Measurements from ENCODE around the gene MOB3B. TPM values are rescaled to one million over a fixed set of nuclear protein-coding genes. Genes with fewer than 3 reads are reported as not detected.

MOB3B gene
- total and polyA plus RNA-seq, 11 donors: 0.42 to 2.8 (median 1.8) TPM

GRCh38 chr9:27427272-27427643, 102.4 kb downstream of the MOB3B start:
- Histone ChIP-seq H3K4me3 (no peak overlapping the region), H3K4me1 (peaks cover 0 to 28% (median 4%) of the 10 kb centered on the region in 12 donors), H3K9me3 (no peaks in the 10 kb centered on the region), H3K27me3 (no peaks in the 10 kb centered on the region), H3K27ac (no peak overlapping the region), H3K36me3 (no peaks in the 10 kb centered on the region)
- TF ChIP-seq, protein P1, sequence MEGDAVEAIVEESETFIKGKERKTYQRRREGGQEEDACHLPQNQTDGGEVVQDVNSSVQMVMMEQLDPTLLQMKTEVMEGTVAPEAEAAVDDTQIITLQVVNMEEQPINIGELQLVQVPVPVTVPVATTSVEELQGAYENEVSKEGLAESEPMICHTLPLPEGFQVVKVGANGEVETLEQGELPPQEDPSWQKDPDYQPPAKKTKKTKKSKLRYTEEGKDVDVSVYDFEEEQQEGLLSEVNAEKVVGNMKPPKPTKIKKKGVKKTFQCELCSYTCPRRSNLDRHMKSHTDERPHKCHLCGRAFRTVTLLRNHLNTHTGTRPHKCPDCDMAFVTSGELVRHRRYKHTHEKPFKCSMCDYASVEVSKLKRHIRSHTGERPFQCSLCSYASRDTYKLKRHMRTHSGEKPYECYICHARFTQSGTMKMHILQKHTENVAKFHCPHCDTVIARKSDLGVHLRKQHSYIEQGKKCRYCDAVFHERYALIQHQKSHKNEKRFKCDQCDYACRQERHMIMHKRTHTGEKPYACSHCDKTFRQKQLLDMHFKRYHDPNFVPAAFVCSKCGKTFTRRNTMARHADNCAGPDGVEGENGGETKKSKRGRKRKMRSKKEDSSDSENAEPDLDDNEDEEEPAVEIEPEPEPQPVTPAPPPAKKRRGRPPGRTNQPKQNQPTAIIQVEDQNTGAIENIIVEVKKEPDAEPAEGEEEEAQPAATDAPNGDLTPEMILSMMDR (IDR thresholded peaks at IDR 0.05): no peak
- no peak for TF ChIP-seq POLR2A (IDR thresholded peaks at IDR 0.05)
- intact Hi-C loops (cut with DNase I): loop anchor here in 1 of 10 donors (5.0 kb wide), 1 partner anchor 40 kb away; no protein-coding TSS in a partner anchor
- 55 to 73% (median 65%) methylated on average over 3 of the region's 3 CpGs for WGBS, 4 donors
- peak in 1 of 4 donors; percentile 38 for ATAC-seq
- DNase-seq: no peak

DNA sequence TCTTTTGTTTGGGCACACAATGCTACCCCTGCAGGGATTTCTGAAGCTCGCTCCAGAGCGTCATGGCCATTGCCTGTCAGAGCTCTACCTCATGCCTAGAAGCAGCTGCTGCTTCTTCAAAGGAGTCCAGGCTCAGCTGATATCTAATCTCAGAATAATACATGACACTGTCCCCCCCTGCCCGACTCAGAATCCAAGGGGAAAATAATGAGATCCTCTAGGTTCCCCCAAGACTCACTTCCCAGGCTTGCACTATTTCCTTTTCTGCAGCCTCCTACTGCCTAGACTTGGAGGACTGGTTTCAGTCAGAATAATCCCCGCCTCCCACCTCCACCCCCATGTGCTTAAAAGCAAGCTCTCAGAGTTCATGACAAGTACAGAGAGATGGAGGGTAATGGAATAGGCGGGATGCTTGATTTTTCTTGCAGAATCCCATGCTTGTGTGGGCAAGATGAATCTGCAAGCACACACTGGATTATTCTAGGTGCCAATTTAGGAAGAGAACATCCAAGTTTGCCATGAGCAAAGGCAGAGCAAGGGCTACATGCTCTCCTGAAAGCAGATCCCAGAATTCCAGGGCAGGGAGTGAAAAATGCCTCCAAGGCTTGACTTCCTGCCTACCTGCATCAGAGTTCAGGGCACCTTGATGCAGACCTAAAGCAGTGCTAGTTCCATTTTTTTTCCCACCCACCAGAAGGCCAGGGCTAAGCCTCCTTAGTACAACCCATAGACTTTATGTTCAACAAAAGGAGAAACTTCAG, 102.9 kb downstream of the MOB3B start:
- Histone ChIP-seq H3K27me3 (no peaks in the 10 kb centered on the region), H3K9me3 (no peaks in the 10 kb centered on the region), H3K36me3 (no peaks in the 10 kb centered on the region), H3K27ac (no peak overlapping the region), H3K4me1 (peaks cover 0 to 22% (median 0%) of the 10 kb centered on the region in 12 donors), H3K4me3 (no peak overlapping the region)
- ATAC-seq (no peak), DNase-seq (no peak)
- intact Hi-C loops (cut with DNase I): loop anchor here in 1 of 10 donors (5.0 kb wide), 1 partner anchor 41 kb away; no protein-coding TSS in a partner anchor
- WGBS, 4 donors: 64 to 84% (median 76%) methylated on average over 3 to 5 of the region's 5 CpGs
- TF ChIP-seq, protein P1 (IDR thresholded peaks at IDR 0.05): no peak
- TF ChIP-seq POLR2A (IDR thresholded peaks at IDR 0.05): no peak

DNA sequence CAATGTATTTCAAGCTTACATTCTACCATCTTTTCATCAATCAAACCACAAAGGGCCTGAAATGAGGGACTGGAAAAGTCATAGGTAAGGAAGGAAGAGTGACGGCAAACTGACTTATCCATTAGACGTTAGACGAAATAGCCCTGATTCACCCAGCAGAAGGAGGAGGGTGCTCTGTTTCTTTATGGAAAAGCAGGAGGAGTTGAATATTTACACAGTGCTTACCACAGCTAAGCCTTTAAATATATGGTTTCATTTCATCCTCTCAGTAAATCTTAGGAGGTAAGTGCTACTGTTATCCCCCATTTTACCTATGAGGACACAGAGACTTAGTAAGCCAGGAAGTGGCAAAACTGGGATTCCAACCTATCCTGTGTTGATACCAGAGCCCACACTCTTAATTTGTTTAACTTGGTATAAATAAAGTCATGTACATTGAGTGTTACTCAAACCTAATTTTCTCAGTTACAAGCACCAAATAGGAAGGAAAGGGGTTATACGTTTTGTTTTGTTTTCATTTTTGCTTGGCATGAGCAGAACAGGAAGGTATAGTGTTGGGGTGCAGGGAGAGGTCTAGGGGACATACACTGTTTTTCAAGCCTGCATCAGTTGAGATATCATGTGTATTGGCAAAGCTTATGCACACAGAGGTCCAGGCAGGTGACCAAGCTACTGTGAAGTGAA, 103.6 kb downstream of the MOB3B start:
- no peak overlapping the region for H3K27ac ChIP-seq
- 64 to 81% (median 77%) methylated on average over 4 of the region's 4 CpGs for WGBS, 4 donors
- H3K9me3 ChIP-seq: no peaks in the 10 kb centered on the region
- H3K27me3 ChIP-seq: no peaks in the 10 kb centered on the region
- DNase-seq (no peak), ATAC-seq (no peak)
- H3K4me1 ChIP-seq: peaks cover 0 to 15% (median 0%) of the 10 kb centered on the region in 12 donors
- intact Hi-C loops (cut with DNase I): loop anchor here in 1 of 10 donors (5.0 kb wide), 1 partner anchor 41 kb away; no protein-coding TSS in a partner anchor
- H3K36me3 ChIP-seq: no peaks in the 10 kb centered on the region
- no peak for TF ChIP-seq POLR2A (IDR thresholded peaks at IDR 0.05)
- TF ChIP-seq, protein P1 (IDR thresholded peaks at IDR 0.05): no peak
- H3K4me3 ChIP-seq: no peak overlapping the region
